PFSK-1 (cell line): ENCODE results near the gene TAC4.

Experiments used
- FOXP2 ChIP-seq: optimal IDR thresholded peaks from 2 replicates; pipeline ENCODE3; 2011; ENCODE audit warnings: borderline replicate concordance, control low read depth, inconsistent platforms; ENCODE audit not compliant: insufficient read depth; ENCODE audit errors: extremely low read length, extremely low read depth
- POLR2AphosphoS5 ChIP-seq: IDR thresholded peaks from 2 replicates; pipeline ENCODE4 v1.6.1; 2012; ENCODE audit warnings: low read depth, mild to moderate bottlenecking, control low read depth, low read length, moderate library complexity
- REST ChIP-seq, 2 experiments: IDR thresholded peaks; 2 replicates each; pipeline versions ENCODE4 v1.6.1 to v1.8.0; 2011 to 2012; ENCODE audit warnings: low read depth in 2 of 2, low read length in 2 of 2, control low read depth in 1 of 2, inconsistent platforms in 1 of 2, mild to moderate bottlenecking in 1 of 2, moderate library complexity in 1 of 2; ENCODE audit not compliant: insufficient read depth in 1 of 2
- SIN3A ChIP-seq: IDR thresholded peaks from 2 replicates; pipeline ENCODE4 v1.6.1; 2012; ENCODE audit warnings: mild to moderate bottlenecking, low read length, moderate library complexity, borderline replicate concordance; ENCODE audit not compliant: insufficient read depth
- TAF1 ChIP-seq: IDR thresholded peaks from 2 replicates; pipeline ENCODE4 v1.6.1; 2012; ENCODE audit warnings: low read length, control low read depth, borderline replicate concordance; ENCODE audit not compliant: insufficient read depth

The TAC4 gene

GRCh38 chr17:49881054-49881402, 33.2 kb upstream of the TAC4 start:
- TF ChIP-seq FOXP2 (no peak), REST (IDR thresholded peaks at IDR 0.05; ENCODE audit: insufficient read depth in 1 of 2, low read depth in 2 of 2, low read length in 2 of 2) (no peak), SIN3A (no peak), TAF1 (no peak), POLR2AphosphoS5 (no peak)

GRCh38 chr17:49880291-49881053, 32.6 kb upstream of the TAC4 start:
- no peak for TF ChIP-seq FOXP2
- no peak for TF ChIP-seq POLR2AphosphoS5
- no peak for TF ChIP-seq TAF1
- TF ChIP-seq SIN3A, result no peak
- TF ChIP-seq REST (IDR thresholded peaks at IDR 0.05; ENCODE audit: insufficient read depth in 1 of 2, low read depth in 2 of 2, low read length in 2 of 2), result no peak

GRCh38 chr17:49878931-49879904, 31.3 kb upstream of the TAC4 start:
- no peak for TF ChIP-seq REST (IDR thresholded peaks at IDR 0.05; ENCODE audit: insufficient read depth in 1 of 2, low read depth in 2 of 2, low read length in 2 of 2)
- no peak for TF ChIP-seq FOXP2
- no peak for TF ChIP-seq SIN3A
- TF ChIP-seq POLR2AphosphoS5, result no peak
- TF ChIP-seq TAF1, result no peak

GRCh38 chr17:49875685-49876084, 27.8 kb upstream of the TAC4 start:
- TF ChIP-seq POLR2AphosphoS5, result no peak
- TF ChIP-seq FOXP2, result no peak
- no peak for TF ChIP-seq TAF1
- no peak for TF ChIP-seq REST (IDR thresholded peaks at IDR 0.05; ENCODE audit: insufficient read depth in 1 of 2, low read depth in 2 of 2, low read length in 2 of 2)
- TF ChIP-seq SIN3A, result no peak
